ENCODE data around the gene CNTNAP2. TPM values are rescaled to one million over a fixed set of nuclear protein-coding genes. Genes with fewer than 3 reads are reported as not detected.

CNTNAP2 gene
- total RNA-seq, 1 donor from 2014 or later: 2.2 TPM

- Histone ChIP-seq H3K27me3 (no peaks in the 10 kb centered on the region), H3K4me1 (no peaks in the 10 kb centered on the region), H3K4me3 (no peak overlapping the region), H3K9me3 (no peaks in the 10 kb centered on the region), H3K27ac (no peak overlapping the region), H3K36me3 (no peaks in the 10 kb centered on the region)
- no peak for DNase-seq (ENCODE audit: extremely low spot score in 2 of 2)
- TF ChIP-seq POLR2A (IDR thresholded peaks at IDR 0.05): no peak
- TF ChIP-seq, protein P1, sequence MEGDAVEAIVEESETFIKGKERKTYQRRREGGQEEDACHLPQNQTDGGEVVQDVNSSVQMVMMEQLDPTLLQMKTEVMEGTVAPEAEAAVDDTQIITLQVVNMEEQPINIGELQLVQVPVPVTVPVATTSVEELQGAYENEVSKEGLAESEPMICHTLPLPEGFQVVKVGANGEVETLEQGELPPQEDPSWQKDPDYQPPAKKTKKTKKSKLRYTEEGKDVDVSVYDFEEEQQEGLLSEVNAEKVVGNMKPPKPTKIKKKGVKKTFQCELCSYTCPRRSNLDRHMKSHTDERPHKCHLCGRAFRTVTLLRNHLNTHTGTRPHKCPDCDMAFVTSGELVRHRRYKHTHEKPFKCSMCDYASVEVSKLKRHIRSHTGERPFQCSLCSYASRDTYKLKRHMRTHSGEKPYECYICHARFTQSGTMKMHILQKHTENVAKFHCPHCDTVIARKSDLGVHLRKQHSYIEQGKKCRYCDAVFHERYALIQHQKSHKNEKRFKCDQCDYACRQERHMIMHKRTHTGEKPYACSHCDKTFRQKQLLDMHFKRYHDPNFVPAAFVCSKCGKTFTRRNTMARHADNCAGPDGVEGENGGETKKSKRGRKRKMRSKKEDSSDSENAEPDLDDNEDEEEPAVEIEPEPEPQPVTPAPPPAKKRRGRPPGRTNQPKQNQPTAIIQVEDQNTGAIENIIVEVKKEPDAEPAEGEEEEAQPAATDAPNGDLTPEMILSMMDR (IDR thresholded peaks at IDR 0.05): no peak
- no peak for TF ChIP-seq POLR2AphosphoS5 (IDR thresholded peaks at IDR 0.05; ENCODE audit: insufficient read depth in 1 of 2, low read depth in 1 of 2)
- intact Hi-C loops (cut with DNase I): no loop called here
Measured at GRCh38 chr7:146787266-146787665, 670.7 kb downstream of the CNTNAP2 start.

GRCh38 chr7:146788008-146788407 lies 671.4 kb downstream of the CNTNAP2 start:
- no peak overlapping the region for H3K27ac ChIP-seq
- H3K9me3 ChIP-seq: no peaks in the 10 kb centered on the region
- no peak overlapping the region for H3K4me3 ChIP-seq
- DNase-seq (ENCODE audit: extremely low spot score in 2 of 2): no peak
- H3K36me3 ChIP-seq: no peaks in the 10 kb centered on the region
- TF ChIP-seq POLR2AphosphoS5 (IDR thresholded peaks at IDR 0.05; ENCODE audit: insufficient read depth in 1 of 2, low read depth in 1 of 2) (no peak), POLR2A (IDR thresholded peaks at IDR 0.05) (no peak)
- TF ChIP-seq, protein P1 (IDR thresholded peaks at IDR 0.05): no peak
- intact Hi-C loops (cut with DNase I): no loop called here
- no peaks in the 10 kb centered on the region for H3K4me1 ChIP-seq
- H3K27me3 ChIP-seq: no peaks in the 10 kb centered on the region

DNA sequence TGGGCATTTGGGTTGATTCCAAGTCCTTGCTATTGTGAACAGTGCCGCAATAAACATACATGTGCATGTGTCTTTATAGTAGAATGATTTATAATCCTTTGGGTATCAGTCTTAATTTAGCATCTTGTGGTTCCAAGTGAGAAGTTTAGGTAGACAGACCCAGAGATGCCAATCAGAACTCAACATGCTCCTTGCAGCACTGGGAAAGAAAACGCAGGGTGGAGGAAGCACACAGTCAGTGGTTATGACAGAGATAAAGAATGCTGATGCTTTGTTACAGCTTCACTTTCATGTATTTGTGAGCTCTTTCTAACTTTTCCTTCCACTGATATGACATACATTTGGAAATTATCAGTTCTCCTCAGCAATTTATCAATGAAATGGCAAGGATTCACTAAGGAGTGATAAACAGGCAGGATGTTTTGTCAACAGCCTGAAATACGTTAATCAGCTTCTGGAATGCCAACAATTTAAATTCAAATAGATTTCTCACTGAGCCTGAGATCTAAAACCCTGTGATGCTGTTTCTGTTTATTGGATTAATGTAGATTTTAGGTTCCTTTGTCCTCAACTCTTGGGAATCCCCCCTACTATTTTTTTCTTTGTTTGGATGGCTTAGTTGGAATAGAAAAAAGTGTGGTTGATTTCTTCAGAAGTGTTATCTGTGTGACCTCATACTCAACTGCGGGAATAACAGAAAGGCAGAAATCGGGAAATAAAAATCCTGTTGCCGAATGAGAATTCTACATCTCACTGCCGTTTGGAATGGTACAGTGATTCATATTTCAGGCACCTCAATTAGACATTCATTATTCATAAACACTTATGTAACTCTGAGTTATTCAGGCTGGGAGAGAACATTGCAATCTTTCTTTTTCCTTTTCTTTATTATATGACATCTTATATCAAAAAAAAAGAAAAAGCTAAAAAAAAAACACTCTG lies 675.0 kb downstream of the CNTNAP2 start:
- intact Hi-C loops (cut with DNase I): no loop called here
- H3K36me3 ChIP-seq: no peaks in the 10 kb centered on the region
- no peak overlapping the region for H3K27ac ChIP-seq
- no peak overlapping the region for H3K4me3 ChIP-seq
- H3K9me3 ChIP-seq: no peaks in the 10 kb centered on the region
- no peak for DNase-seq (ENCODE audit: extremely low spot score in 2 of 2)
- TF ChIP-seq POLR2AphosphoS5 (IDR thresholded peaks at IDR 0.05; ENCODE audit: insufficient read depth in 1 of 2, low read depth in 1 of 2): no peak
- TF ChIP-seq, protein P1 (IDR thresholded peaks at IDR 0.05): no peak
- no peaks in the 10 kb centered on the region for H3K27me3 ChIP-seq
- H3K4me1 ChIP-seq: no peaks in the 10 kb centered on the region

DNA sequence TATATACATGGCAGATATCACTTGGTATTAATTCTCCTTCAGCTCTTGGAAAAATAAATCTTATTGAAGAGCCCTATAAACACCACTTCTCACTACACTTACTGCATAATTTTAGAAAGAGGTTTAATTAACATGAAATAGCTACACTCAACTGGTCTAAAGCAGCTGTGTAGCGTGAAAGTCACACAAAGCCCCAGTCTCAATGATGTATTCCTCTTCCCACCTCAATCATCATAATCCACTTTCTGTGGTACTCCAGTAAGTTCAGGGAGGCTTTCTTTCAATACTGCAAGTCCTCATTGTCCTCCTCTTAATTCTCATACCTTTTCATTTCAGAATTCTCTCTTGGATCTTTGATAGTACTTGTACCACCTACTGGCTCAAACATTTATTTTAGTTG lies 688.0 kb downstream of the CNTNAP2 start:
- H3K4me1 ChIP-seq: no peaks in the 10 kb centered on the region
- TF ChIP-seq, protein P1 (IDR thresholded peaks at IDR 0.05): no peak
- TF ChIP-seq POLR2A (IDR thresholded peaks at IDR 0.05) (no peak), POLR2AphosphoS5 (IDR thresholded peaks at IDR 0.05; ENCODE audit: insufficient read depth in 1 of 2, low read depth in 1 of 2) (no peak)
- H3K27ac ChIP-seq: no peak overlapping the region
- DNase-seq (ENCODE audit: extremely low spot score in 2 of 2): no peak
- no peaks in the 10 kb centered on the region for H3K36me3 ChIP-seq
- intact Hi-C loops (cut with DNase I): no loop called here
- H3K4me3 ChIP-seq: no peak overlapping the region
- no peaks in the 10 kb centered on the region for H3K9me3 ChIP-seq
- H3K27me3 ChIP-seq: no peaks in the 10 kb centered on the region

DNA sequence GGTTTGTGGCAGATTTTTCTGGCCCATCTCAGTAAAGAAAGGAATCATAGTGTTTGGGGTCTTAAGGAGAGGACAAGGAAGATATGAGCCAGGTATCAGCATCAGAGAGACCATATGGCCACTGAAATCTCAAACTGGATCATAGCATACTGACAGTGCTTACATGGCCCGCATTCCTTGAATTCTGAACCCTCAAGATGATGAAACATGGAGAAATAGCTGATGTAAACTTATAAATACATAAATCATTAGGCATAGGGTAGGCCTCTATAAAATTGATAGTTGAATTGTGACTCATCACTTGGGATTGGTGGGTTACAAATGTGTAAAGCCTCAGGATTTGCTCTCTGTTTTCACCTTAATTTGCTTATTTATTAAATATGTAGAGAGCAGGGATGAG lies 688.5 kb downstream of the CNTNAP2 start:
- TF ChIP-seq, protein P1 (IDR thresholded peaks at IDR 0.05): no peak
- TF ChIP-seq POLR2A (IDR thresholded peaks at IDR 0.05) (no peak), POLR2AphosphoS5 (IDR thresholded peaks at IDR 0.05; ENCODE audit: insufficient read depth in 1 of 2, low read depth in 1 of 2) (no peak)
- Histone ChIP-seq H3K27ac (no peak overlapping the region), H3K27me3 (no peaks in the 10 kb centered on the region), H3K9me3 (no peaks in the 10 kb centered on the region), H3K4me3 (no peak overlapping the region), H3K36me3 (no peaks in the 10 kb centered on the region), H3K4me1 (no peaks in the 10 kb centered on the region)
- DNase-seq (ENCODE audit: extremely low spot score in 2 of 2): no peak
- intact Hi-C loops (cut with DNase I): no loop called here
